MM.1S (cell line): ENCODE data around the gene KCTD15.

ENCODE experiments used
- CTCF ChIP-seq: fragments of 300-600 bp; sonication (generic); IDR thresholded peaks from 2 replicates; pipeline ENCODE4 v1.5.1; 2016; ENCODE audit warnings: antibody characterized with exemption, low read length, mixed read lengths
- EZH2 ChIP-seq: fragments of 300-600 bp; sonication (generic); optimal IDR thresholded peaks from 2 replicates; pipeline ENCODE3; 2017; ENCODE audit warnings: low read depth, mild to moderate bottlenecking, antibody characterized with exemption, low read length, mixed read lengths
- EZH2phosphoT487 ChIP-seq: fragments of 300-600 bp; sonication (generic); IDR thresholded peaks from 2 replicates; pipeline ENCODE4 v1.6.1; 2018; ENCODE audit warnings: antibody characterized with exemption, low read length

GRCh38 chr19:33864311-33864850, 67.7 kb downstream of the KCTD15 start:
- TF ChIP-seq EZH2phosphoT487 (no peak), EZH2 (no peak), CTCF (no peak)
